H1 (cell line): Measurements from ENCODE around the gene RRP12. TPM values are rescaled to one million over a fixed set of nuclear protein-coding genes. Genes with fewer than 3 reads are reported as not detected.

ENCODE experiments used
- CHD7 ChIP-seq: fragments of 300-600 bp; sonication (generic); IDR thresholded peaks from 2 replicates; pipeline ENCODE4 v1.7.1; 2012; ENCODE audit warnings: low read length, moderate library complexity, mild to moderate bottlenecking, inconsistent platforms; ENCODE audit not compliant: insufficient replicate concordance
- CTCF ChIP-seq, 3 experiments: IDR thresholded peaks; 1 replicate in 2 of 3; 2 replicates in 1 of 3; pipeline versions ENCODE4 v1.5.1 to v1.6.1; 2011; ENCODE audit warnings: low read length in 3 of 3, mild to moderate bottlenecking in 3 of 3, inconsistent platforms in 2 of 3, low read depth in 1 of 3, moderate library complexity in 1 of 3; ENCODE audit not compliant: insufficient read depth in 1 of 3; ENCODE audit errors: control extremely low read depth in 1 of 3
- HDAC6 ChIP-seq: IDR thresholded peaks from one replicate; pipeline ENCODE4 v1.7.1; 2012; ENCODE audit warnings: low read depth, mild to moderate bottlenecking, inconsistent platforms, low read length, moderate library complexity
- KDM5A ChIP-seq: fragments of 200-600 bp; IDR thresholded peaks from 2 replicates; pipeline ENCODE4 v1.7.1; 2012; ENCODE audit warnings: mild to moderate bottlenecking, low read length, inconsistent platforms, mixed read lengths
- POLR2AphosphoS5 ChIP-seq: IDR thresholded peaks from 2 replicates; pipeline ENCODE4 v1.6.1; 2011; ENCODE audit warnings: low read depth, low read length
- USF2 ChIP-seq: IDR thresholded peaks from 2 replicates; pipeline ENCODE4 v1.6.1; 2011; ENCODE audit warnings: low read length, improper control_type of control experiment
- polyA plus RNA-seq, 7 experiments: library from polyadenylated mRNA; depleted of rRNA in 3 of 7; stranded (reverse) in 5 of 7; unstranded in 2 of 7; fragments of >200 nt in 5 of 7; fragments of 200-250 nt in 2 of 7; gene quantifications; 1 replicate in 5 of 7; 2 replicates in 1 of 7; 4 replicates in 1 of 7; pipeline versions ENCODE4 v1.2.1 to v1.2.3, GENCODE V29; 2011 to 2013; ENCODE audit warnings: missing spikeins in 2 of 7, mixed read lengths in 2 of 7
- total RNA-seq: library from RNA; stranded (reverse); fragmentation: NEBNext Ultra II Directional; extraction: Animal tissue kit (Norgen Biotek cat#: 25700); gene quantifications from 2 replicates; pipeline ENCODE4 v1.2.1, GENCODE V29; 2021

RRP12 gene
- total and polyA plus RNA-seq, 2 of the 8 experiments (the other 6 are each of a cell fraction or from before 2014, with no cell fraction given), result 21.0 to 65.8 TPM

- TF ChIP-seq CTCF (IDR thresholded peaks at IDR 0.05; ENCODE audit: control extremely low read depth in 1 of 3, insufficient read depth in 1 of 3, low read depth in 1 of 3, low read length in 3 of 3), result no peak
- no peak for TF ChIP-seq HDAC6
- no peak for TF ChIP-seq USF2
- no peak for TF ChIP-seq KDM5A
- TF ChIP-seq CHD7, result no peak
- no peak for TF ChIP-seq POLR2AphosphoS5
- TF ChIP-seq, all 59 proteins: peak for 0
Observed at GRCh38 chr10:97416565-97416964, 15.4 kb upstream of the RRP12 start (continued).
